Fibroblast of mammary gland (primary cell): ENCODE data around the gene ATRIP.

ENCODE experiments used
- DNase-seq: peaks from one replicate; pipeline ENCODE4 v3.0.0-alpha.2; 2010; ENCODE audit warnings: low read depth
- H3K4me3 ChIP-seq: 2 replicates; pipeline ENCODE4 v1.5.1; 2011; ENCODE audit warnings: low read depth, mild to moderate bottlenecking, low read length, moderate library complexity; ENCODE audit not compliant: control insufficient read depth
- TF ChIP-seq, protein P1 (sequence below): conservative IDR thresholded peaks from 2 replicates; pipeline ENCODE4 v1.5.1; 2011; ENCODE audit warnings: low read depth, low read length, inconsistent platforms; ENCODE audit not compliant: control insufficient read depth, insufficient read depth

Gene ATRIP

GRCh38 chr3:48467473-48468267 is 21.1 kb downstream of the ATRIP start:
- DNase-seq = no peak
- peak overlapping the region; percentile 61 for H3K4me3 ChIP-seq
- TF ChIP-seq, protein P1, sequence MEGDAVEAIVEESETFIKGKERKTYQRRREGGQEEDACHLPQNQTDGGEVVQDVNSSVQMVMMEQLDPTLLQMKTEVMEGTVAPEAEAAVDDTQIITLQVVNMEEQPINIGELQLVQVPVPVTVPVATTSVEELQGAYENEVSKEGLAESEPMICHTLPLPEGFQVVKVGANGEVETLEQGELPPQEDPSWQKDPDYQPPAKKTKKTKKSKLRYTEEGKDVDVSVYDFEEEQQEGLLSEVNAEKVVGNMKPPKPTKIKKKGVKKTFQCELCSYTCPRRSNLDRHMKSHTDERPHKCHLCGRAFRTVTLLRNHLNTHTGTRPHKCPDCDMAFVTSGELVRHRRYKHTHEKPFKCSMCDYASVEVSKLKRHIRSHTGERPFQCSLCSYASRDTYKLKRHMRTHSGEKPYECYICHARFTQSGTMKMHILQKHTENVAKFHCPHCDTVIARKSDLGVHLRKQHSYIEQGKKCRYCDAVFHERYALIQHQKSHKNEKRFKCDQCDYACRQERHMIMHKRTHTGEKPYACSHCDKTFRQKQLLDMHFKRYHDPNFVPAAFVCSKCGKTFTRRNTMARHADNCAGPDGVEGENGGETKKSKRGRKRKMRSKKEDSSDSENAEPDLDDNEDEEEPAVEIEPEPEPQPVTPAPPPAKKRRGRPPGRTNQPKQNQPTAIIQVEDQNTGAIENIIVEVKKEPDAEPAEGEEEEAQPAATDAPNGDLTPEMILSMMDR = no peak

- no peak overlapping the region for H3K4me3 ChIP-seq
- DNase-seq = no peak
- TF ChIP-seq, protein P1 = no peak
Measured at GRCh38 chr3:48468329-48468731, 21.8 kb downstream of the ATRIP start.

DNA sequence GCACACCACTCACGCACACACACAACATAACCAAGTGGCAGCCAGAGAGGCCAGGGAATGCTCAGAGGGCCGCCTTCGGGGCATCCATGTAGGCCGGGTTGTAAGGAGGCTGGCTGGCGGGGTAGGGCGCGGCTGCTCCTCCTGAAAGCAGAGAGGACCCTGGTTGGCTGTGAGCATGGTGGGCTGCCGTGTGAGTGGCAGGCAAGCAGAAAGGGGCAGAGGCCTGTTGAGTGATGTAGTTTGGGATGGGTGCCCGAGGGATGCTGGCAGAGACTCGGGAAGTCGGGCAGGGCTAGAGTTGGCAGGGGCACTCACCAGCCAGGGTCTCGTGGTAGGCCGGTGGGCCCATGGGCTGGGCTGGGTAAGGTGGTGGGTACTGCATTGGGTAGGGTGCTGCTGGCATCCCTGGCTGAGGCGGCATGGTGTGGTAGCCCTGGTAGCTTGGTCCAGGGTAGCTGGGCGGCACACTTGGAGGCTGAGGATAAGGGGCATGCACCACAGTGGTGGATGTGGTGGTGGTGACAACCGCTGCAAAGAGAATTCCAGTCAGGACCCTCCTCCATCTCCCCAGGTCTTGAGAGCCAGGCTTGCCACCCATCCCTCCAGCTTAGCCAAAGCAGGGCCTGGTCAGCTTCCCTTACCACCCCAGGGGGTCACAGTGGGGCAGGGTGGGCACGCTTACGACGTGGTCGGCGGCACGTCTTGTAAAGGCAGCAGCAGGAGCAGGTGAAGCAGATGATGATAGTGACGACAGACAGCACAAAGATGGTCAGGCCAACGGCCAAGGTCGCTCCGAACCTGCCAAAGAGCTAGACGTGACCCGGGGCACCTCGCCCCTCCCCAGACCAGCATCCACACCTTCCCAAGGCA is 22.7 kb downstream of the ATRIP start:
- TF ChIP-seq, protein P1 = no peak
- H3K4me3 ChIP-seq = no peak overlapping the region
- DNase-seq = no peak

DNA sequence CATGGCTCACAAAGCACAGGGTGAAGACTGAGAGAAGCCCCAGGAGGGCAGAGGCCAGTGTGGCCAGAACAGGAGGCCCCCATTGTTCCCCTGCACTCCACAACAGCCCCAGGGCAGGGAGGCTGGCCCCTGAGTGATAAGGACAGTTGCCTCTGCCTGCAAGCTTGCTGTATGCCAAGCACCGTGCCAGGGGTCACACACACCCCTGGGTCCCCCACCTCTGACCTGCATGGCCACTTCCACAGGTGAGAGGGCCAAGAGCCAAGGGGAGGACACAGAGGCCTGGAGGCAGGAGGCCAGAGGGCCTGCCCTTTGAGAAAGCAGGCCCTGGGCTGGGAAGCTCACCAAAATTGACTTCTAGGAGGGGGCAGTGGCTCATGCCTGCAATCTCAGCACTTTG is 23.7 kb downstream of the ATRIP start:
- H3K4me3 ChIP-seq = no peak overlapping the region
- DNase-seq = no peak
- TF ChIP-seq, protein P1 = no peak

DNA sequence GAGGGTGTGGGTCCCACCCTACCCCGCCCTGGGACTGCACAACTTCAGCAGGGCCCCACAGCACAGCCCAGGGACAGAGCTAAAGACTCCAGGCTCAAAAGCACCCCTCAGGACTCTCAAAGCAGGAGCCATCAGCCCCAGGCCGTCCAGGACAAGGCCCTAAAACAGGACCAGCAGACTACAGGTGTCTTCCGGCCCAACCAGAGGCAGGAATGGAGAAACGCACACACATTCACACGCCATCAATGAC is 26.1 kb downstream of the ATRIP start:
- peak overlapping the region; percentile 95 for H3K4me3 ChIP-seq
- DNase-seq = no peak
- TF ChIP-seq, protein P1 = peak; percentile 4

DNA sequence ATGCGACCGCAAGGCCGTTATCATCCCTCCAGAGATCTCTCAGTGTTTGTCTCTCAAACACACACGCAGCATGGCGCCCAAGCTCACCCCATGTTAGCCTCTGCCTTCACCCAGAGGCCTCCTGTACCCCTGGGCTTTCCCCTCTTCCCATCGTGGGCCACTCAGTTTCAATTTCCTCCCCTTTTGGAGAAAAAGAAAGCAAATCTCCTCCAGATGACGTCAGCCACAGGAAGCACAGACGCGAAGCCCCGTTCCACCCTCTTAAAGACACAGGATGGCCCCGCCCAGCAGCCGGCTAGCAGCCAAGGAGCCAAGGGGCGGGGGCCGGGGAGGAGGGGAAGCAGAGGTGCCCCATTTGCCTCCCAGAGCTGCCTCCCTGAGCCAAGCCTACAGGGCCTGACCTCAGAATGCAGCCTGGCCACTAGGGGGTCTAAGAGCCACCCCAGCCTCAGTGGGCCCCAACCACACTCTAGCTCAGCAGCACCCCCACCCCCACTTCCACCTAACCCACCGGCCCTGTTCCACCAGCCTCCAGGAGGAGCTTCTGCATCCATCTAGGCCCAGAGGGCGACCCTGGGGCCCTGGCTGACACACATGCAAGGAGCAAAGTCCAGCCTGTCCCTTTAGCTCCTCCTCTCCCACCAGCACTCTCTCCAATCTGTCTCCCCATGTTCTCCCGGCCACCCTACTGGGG is 26.5 kb downstream of the ATRIP start:
- H3K4me3 ChIP-seq = peak overlapping the region; percentile 95
- TF ChIP-seq, protein P1 = no peak
- DNase-seq = peak; percentile 90
